ENCODE data around the gene POLR1D. TPM values are rescaled to one million over a fixed set of nuclear protein-coding genes. Genes with fewer than 3 reads are reported as not detected.

POLR1D gene
- polyA plus RNA-seq, 1 donor = 165 TPM

DNA sequence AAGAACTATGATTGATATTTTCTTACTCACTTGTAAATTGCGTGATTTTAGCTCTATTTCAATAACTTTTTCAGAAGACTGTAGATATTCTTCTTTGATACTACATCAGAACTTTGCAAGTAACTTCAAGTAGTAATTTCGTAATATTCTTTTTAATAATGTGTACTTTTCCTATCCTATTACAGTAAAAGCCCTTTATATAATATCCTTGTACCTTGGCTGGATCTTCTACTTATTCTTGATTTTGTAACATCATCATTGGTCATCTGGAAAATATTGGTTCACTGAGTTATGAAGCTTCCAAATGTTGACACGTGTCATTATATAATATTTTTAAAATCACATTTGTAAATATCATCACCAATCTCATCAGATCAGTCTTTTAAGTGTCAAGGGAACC is 32.4 kb downstream of the POLR1D start:
- Histone ChIP-seq H3K4me1 (ENCODE audit: control insufficient read depth, insufficient read depth, low read length) (peaks cover 12% of the 10 kb centered on the region), H3K36me3 (ENCODE audit: control insufficient read depth, insufficient read depth, low read length) (peaks cover 27% of the 10 kb centered on the region), H3K4me3 (ENCODE audit: low read length) (no peak overlapping the region), H3K27ac (ENCODE audit: low read length) (no peak overlapping the region), H3K27me3 (ENCODE audit: control insufficient read depth, insufficient read depth, low read length) (no peaks in the 10 kb centered on the region), H3K9me3 (ENCODE audit: control insufficient read depth, low read depth, low read length) (peaks cover 7% of the 10 kb centered on the region)
- no peak for DNase-seq
- 92% methylated on average over 2 of the region's 3 CpGs for WGBS (ENCODE audit: insufficient coverage, low lambda C conversion rate)

DNA sequence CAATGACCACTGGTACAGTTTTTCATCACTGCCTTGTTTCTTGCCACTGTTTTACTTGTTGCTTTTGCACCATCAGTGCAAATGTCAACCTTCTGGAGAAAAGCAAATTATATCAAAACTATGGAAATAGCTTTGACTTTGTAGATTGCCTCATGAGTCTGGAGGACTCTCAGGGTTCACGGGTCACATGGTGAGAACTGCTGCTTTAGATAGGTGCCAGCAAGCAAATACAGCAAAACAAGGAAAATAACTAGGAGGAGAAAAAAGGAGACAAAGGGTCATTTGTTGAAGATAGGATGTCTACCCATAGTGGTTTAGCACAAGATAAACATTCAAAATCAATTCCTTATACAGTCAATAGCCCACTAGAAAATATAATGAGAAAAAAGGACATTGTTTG is 33.1 kb downstream of the POLR1D start:
- H3K27ac ChIP-seq (ENCODE audit: low read length) = no peak overlapping the region
- no CpG with 5 or more reads among the region's 1 CpG for WGBS (ENCODE audit: insufficient coverage, low lambda C conversion rate)
- DNase-seq = peak in 1 of 2 donors; percentile 41
- H3K4me1 ChIP-seq (ENCODE audit: control insufficient read depth, insufficient read depth, low read length) = peaks cover 14% of the 10 kb centered on the region
- H3K4me3 ChIP-seq (ENCODE audit: low read length) = no peak overlapping the region
- H3K36me3 ChIP-seq (ENCODE audit: control insufficient read depth, insufficient read depth, low read length) = peaks cover 23% of the 10 kb centered on the region
- no peaks in the 10 kb centered on the region for H3K27me3 ChIP-seq (ENCODE audit: control insufficient read depth, insufficient read depth, low read length)
- peaks cover 7% of the 10 kb centered on the region for H3K9me3 ChIP-seq (ENCODE audit: control insufficient read depth, low read depth, low read length)

DNA sequence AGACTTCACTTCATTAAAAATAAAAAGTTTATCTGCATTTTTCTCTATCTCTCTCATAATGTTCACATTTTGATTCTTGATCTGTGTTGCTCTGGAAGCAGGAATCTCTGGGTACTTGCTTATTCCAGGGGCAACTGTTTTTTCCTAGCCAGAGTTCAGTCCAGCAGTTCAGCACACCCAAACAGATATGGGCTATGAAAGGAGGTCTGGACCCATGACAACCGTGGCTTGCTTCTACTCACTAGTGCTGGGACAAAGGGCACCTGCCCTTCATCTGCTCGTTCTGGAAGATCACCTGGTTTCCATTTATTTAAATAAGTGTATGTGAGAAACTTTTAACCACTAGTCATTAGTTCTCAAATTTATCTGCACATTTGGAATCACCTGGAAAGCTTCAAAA is 36.0 kb downstream of the POLR1D start:
- DNase-seq = peak; percentile 75 to 87
- no peak overlapping the region for H3K27ac ChIP-seq (ENCODE audit: low read length)
- H3K27me3 ChIP-seq (ENCODE audit: control insufficient read depth, insufficient read depth, low read length) = no peaks in the 10 kb centered on the region
- H3K36me3 ChIP-seq (ENCODE audit: control insufficient read depth, insufficient read depth, low read length) = peaks cover 3% of the 10 kb centered on the region
- no CpG with 5 or more reads among the region's 2 CpGs for WGBS (ENCODE audit: insufficient coverage, low lambda C conversion rate)
- no peak overlapping the region for H3K4me3 ChIP-seq (ENCODE audit: low read length)
- H3K9me3 ChIP-seq (ENCODE audit: control insufficient read depth, low read depth, low read length) = no peaks in the 10 kb centered on the region
- H3K4me1 ChIP-seq (ENCODE audit: control insufficient read depth, insufficient read depth, low read length) = peaks cover 38% of the 10 kb centered on the region

DNA sequence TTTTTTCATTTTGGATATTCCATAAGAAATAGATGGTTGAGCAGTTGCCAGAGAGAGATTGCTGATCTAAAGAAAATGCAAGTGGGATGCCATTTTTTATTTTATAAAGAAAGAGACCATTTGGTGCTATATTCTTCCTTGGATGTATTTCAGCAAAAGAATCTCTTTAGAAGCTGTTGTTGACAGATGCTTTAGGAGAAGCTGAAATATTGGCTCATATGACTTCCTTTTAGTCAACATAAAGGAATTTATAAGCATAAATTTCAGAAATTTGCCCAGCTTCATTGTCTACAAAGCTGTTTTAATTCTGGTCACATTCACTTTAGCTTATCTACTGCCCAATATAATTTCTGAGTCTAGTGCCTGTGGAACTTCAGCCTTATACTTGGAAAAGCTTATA is 36.9 kb downstream of the POLR1D start:
- Histone ChIP-seq H3K4me1 (ENCODE audit: control insufficient read depth, insufficient read depth, low read length) (peaks cover 45% of the 10 kb centered on the region), H3K9me3 (ENCODE audit: control insufficient read depth, low read depth, low read length) (no peaks in the 10 kb centered on the region), H3K27ac (ENCODE audit: low read length) (peak overlapping the region; percentile 75), H3K4me3 (ENCODE audit: low read length) (no peak overlapping the region), H3K36me3 (ENCODE audit: control insufficient read depth, insufficient read depth, low read length) (no peaks in the 10 kb centered on the region), H3K27me3 (ENCODE audit: control insufficient read depth, insufficient read depth, low read length) (no peaks in the 10 kb centered on the region)
- DNase-seq = no peak

DNA sequence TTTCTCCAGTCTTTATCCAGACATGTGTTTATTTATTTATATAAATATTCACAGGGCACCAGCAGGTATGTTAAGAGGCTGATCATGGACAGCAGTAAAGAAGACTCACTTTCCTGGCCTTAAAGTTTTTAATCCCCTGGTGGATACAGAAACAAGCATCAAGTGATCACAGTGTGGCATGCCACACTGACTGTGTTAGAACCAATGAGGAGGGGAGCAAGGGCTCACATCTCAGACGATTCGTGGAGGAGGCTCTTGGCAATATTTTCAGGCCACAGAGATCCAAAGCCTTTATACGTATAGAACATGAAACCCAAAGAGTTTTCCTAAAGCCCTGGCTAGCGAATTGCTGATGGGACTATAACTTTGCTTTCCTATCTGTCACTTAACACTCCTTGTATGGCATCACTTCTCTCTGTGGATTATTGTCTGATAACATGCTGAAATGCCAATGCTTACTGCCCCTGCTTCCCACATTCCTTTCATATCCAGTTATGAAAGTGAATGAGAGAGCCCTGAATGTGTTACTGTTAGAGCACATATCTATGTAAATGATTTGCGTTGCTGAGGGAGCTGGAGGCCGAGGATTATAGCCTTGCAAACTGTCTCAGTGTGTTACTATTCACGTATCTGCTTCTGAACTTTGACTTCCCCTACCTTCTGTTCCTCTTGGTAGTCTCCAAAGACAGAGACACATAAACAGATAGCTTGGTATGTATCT is 37.6 kb downstream of the POLR1D start:
- peak; percentile 81 to 91 for DNase-seq
- Histone ChIP-seq H3K27ac (ENCODE audit: low read length) (peak overlapping the region; percentile 75), H3K4me3 (ENCODE audit: low read length) (no peak overlapping the region), H3K27me3 (ENCODE audit: control insufficient read depth, insufficient read depth, low read length) (no peaks in the 10 kb centered on the region), H3K36me3 (ENCODE audit: control insufficient read depth, insufficient read depth, low read length) (no peaks in the 10 kb centered on the region), H3K9me3 (ENCODE audit: control insufficient read depth, low read depth, low read length) (no peaks in the 10 kb centered on the region), H3K4me1 (ENCODE audit: control insufficient read depth, insufficient read depth, low read length) (peaks cover 45% of the 10 kb centered on the region)
- no CpG with 5 or more reads among the region's 7 CpGs for WGBS (ENCODE audit: insufficient coverage, low lambda C conversion rate)

DNA sequence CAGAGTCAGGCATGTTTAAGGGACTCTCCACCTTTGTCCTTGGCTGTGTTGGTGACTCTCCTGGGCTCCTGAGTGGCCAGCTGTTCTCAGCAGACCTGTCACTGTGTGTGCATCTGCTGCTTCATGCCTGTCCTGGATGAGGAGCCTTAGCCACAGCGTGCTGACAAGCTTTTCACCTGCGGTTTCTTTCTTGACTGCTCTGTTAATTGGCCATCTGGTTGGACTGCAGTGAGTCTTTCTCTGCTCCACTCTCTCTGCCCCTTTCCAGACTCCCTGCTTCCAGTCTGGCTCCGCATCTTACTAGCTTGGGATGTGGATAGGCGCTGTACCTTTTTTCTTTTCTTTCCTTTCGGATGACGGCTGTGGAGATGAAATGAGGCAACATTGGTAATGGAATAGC is 38.8 kb downstream of the POLR1D start:
- no peak overlapping the region for H3K4me3 ChIP-seq (ENCODE audit: low read length)
- WGBS (ENCODE audit: insufficient coverage, low lambda C conversion rate) = no CpG with 5 or more reads among the region's 6 CpGs
- H3K9me3 ChIP-seq (ENCODE audit: control insufficient read depth, low read depth, low read length) = no peaks in the 10 kb centered on the region
- DNase-seq = no peak
- H3K36me3 ChIP-seq (ENCODE audit: control insufficient read depth, insufficient read depth, low read length) = peaks cover under 1% of the 10 kb centered on the region
- no peaks in the 10 kb centered on the region for H3K27me3 ChIP-seq (ENCODE audit: control insufficient read depth, insufficient read depth, low read length)
- no peak overlapping the region for H3K27ac ChIP-seq (ENCODE audit: low read length)
- peaks cover 45% of the 10 kb centered on the region for H3K4me1 ChIP-seq (ENCODE audit: control insufficient read depth, insufficient read depth, low read length)

DNA sequence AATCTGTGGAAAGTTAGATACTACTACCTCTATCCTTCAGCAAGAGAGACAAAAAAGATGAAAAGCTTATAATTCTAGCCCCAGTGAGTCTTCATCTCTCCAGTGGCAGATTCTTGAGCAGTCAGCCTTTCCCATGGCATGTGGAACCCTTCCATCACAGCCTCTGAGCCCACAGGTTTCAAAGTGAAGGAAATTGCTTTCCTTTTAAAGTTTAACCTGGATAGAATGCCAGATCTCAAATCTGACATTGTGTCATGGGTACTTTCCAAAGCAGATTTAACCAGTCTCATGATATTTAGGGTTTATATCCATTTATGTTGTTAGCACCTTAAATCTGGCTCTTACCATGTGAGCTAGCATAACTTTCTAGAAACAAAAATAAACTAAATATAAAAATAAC is 39.3 kb downstream of the POLR1D start:
- DNase-seq = peak in 1 of 2 donors; percentile 40
- no peak overlapping the region for H3K4me3 ChIP-seq (ENCODE audit: low read length)

DNA sequence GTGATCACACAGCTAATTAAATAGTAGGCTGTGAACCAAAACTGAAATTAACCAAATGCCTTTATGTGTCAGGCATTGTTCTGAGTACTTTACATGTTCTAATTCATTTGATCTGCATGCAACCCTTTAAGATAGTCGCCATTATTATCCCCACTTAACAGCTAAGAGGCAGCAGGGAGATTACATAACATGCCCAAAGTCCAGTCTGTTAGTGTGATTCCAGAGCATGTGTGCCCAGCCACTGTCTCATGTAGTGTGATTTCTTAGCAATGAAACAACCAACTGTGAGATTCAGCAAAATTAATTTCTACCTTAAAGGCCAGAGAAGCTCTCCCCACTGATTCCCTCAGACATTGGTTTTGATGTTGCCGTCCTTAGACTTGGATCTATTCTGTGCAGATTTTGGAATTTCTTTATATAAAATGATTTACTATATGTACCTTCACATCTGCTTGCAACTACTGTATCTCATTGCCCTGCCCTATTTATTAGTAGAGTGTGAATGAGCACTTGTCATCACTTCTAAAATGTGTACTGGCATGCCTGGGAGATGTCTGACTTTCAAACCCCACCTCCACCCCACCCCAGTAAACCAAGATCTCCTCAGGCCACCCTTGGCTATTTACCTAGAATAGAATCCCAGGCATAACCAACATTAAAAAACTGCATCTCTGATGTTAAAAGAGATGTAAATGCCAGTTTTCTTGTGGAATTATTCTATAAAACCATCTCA is 41.2 kb downstream of the POLR1D start:
- no peaks in the 10 kb centered on the region for H3K27me3 ChIP-seq (ENCODE audit: control insufficient read depth, insufficient read depth, low read length)
- peak overlapping the region; percentile 8 for H3K27ac ChIP-seq (ENCODE audit: low read length)
- DNase-seq = peak; percentile 76 to 87
- no peaks in the 10 kb centered on the region for H3K9me3 ChIP-seq (ENCODE audit: control insufficient read depth, low read depth, low read length)
- peaks cover 13% of the 10 kb centered on the region for H3K36me3 ChIP-seq (ENCODE audit: control insufficient read depth, insufficient read depth, low read length)
- WGBS (ENCODE audit: insufficient coverage, low lambda C conversion rate) = 83% methylated on average over 1 of the region's 2 CpGs
- no peak overlapping the region for H3K4me3 ChIP-seq (ENCODE audit: low read length)
- H3K4me1 ChIP-seq (ENCODE audit: control insufficient read depth, insufficient read depth, low read length) = peaks cover 43% of the 10 kb centered on the region

More for the DNA sequence above, 39.3 kb downstream of the POLR1D start:
- peaks cover 45% of the 10 kb centered on the region for H3K4me1 ChIP-seq (ENCODE audit: control insufficient read depth, insufficient read depth, low read length)
- peak overlapping the region; percentile 30 for H3K27ac ChIP-seq (ENCODE audit: low read length)
- H3K36me3 ChIP-seq (ENCODE audit: control insufficient read depth, insufficient read depth, low read length) = peaks cover 5% of the 10 kb centered on the region
- H3K27me3 ChIP-seq (ENCODE audit: control insufficient read depth, insufficient read depth, low read length) = no peaks in the 10 kb centered on the region
- H3K9me3 ChIP-seq (ENCODE audit: control insufficient read depth, low read depth, low read length) = no peaks in the 10 kb centered on the region

DNA sequence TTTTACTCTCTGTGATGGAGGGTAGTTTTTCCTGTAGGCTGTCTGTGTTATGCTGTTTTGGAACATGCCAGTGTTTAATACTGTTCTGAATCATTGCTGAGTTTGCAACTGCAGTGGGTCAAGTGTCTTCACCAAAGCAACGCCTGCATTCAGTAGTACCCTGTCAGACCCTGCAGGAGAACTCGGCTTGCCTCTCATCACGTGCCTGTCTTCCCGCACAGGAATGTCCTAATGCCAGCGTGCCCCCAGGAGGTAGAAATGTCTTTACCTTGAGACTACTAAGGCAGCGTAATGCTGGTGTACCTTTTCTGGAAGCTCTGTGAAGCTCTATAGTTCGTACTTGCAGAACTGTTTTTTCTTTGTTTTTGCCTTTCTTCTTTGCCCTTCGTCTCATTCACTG is 42.3 kb downstream of the POLR1D start:
- Histone ChIP-seq H3K9me3 (ENCODE audit: control insufficient read depth, low read depth, low read length) (no peaks in the 10 kb centered on the region), H3K27me3 (ENCODE audit: control insufficient read depth, insufficient read depth, low read length) (no peaks in the 10 kb centered on the region), H3K4me3 (ENCODE audit: low read length) (no peak overlapping the region), H3K36me3 (ENCODE audit: control insufficient read depth, insufficient read depth, low read length) (peaks cover 13% of the 10 kb centered on the region), H3K27ac (ENCODE audit: low read length) (no peak overlapping the region), H3K4me1 (ENCODE audit: control insufficient read depth, insufficient read depth, low read length) (peaks cover 34% of the 10 kb centered on the region)
- no peak for DNase-seq
- 100% methylated on average over 2 of the region's 8 CpGs for WGBS (ENCODE audit: insufficient coverage, low lambda C conversion rate)

DNA sequence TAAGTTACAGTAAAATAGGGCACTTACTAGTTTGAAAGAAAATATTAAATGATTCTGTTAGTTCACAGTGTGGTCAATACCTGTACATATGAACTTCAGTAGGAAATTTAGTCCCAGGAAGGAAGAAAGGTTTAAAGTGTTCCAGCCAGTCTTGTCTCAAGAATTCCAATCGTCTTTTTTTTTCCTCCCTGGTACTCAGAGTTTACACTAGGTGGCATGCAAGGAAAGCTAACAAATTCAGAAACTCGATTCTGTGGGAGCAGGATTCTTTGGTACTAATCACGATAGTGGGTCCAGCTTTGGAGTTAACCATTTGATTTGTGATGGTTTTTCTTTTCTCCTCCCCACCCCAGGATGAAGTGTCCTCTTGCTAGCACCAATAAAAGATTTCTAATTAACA is 43.6 kb downstream of the POLR1D start:
- no CpG with 5 or more reads among the region's 3 CpGs for WGBS (ENCODE audit: insufficient coverage, low lambda C conversion rate)
- Histone ChIP-seq H3K9me3 (ENCODE audit: control insufficient read depth, low read depth, low read length) (no peaks in the 10 kb centered on the region), H3K4me1 (ENCODE audit: control insufficient read depth, insufficient read depth, low read length) (peaks cover 25% of the 10 kb centered on the region), H3K27ac (ENCODE audit: low read length) (no peak overlapping the region), H3K4me3 (ENCODE audit: low read length) (no peak overlapping the region), H3K36me3 (ENCODE audit: control insufficient read depth, insufficient read depth, low read length) (peaks cover 13% of the 10 kb centered on the region), H3K27me3 (ENCODE audit: control insufficient read depth, insufficient read depth, low read length) (no peaks in the 10 kb centered on the region)
- no peak for DNase-seq

DNA sequence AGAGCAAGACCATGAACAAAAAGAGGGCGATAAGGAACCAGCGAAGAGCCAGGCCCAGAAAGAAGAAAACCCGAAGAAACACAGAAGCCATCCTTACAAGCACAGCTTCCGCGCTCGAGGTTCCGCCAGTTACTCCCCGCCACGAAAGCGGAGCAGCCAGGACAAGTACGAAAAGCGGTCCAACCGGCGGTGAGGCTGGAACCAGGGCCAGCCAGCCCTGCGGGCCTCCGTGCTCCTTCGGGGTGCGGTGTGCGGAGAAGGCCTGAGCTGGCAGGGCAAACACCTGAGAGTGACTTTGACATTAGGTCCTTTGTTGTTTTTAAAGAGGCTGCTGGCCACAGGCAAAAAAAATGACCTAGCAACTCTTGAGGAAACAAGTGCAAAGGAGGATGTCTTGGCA is 44.1 kb downstream of the POLR1D start:
- H3K36me3 ChIP-seq (ENCODE audit: control insufficient read depth, insufficient read depth, low read length) = peaks cover 13% of the 10 kb centered on the region
- no peak overlapping the region for H3K27ac ChIP-seq (ENCODE audit: low read length)
- no peaks in the 10 kb centered on the region for H3K9me3 ChIP-seq (ENCODE audit: control insufficient read depth, low read depth, low read length)
- no peaks in the 10 kb centered on the region for H3K27me3 ChIP-seq (ENCODE audit: control insufficient read depth, insufficient read depth, low read length)
- H3K4me3 ChIP-seq (ENCODE audit: low read length) = no peak overlapping the region
- DNase-seq = no peak
- 100% methylated on average over 1 of the region's 19 CpGs for WGBS (ENCODE audit: insufficient coverage, low lambda C conversion rate)
- H3K4me1 ChIP-seq (ENCODE audit: control insufficient read depth, insufficient read depth, low read length) = peaks cover 21% of the 10 kb centered on the region

All from large intestine (tissue), 3 donors.